ENCODE results near the gene PAPPA. TPM values are rescaled to one million over a fixed set of nuclear protein-coding genes. Genes with fewer than 3 reads are reported as not detected.

The PAPPA gene
- total RNA-seq, result not detected
- total RNA-seq (2013), result not detected

- intact Hi-C loops (cut with micrococcal nuclease), result no loop called here
- Mint-ChIP-seq H3K4me1 (no peaks in the 10 kb centered on the region), H3K27ac (no peak within 1 kb of the TSS), H3K9me3 (peaks cover 2% of the 10 kb centered on the region in 2 donors), H3K36me3 (peaks cover 29% of the 10 kb centered on the region), H3K27me3 (ENCODE audit: low read depth in 2 of 2) (peaks cover 50 to 67% of the 10 kb centered on the region in 2 donors), H3K4me3 (no peak within 1 kb of the TSS)
- TF ChIP-seq CTCF (IDR thresholded peaks at IDR 0.05), result no peak
- no peak for DNase-seq
- ATAC-seq, result no peak
- H3K9me3 ChIP-seq (ENCODE audit: control insufficient read depth, insufficient read depth, low read length), result no peaks in the 10 kb centered on the region
- H3K4me1 ChIP-seq (ENCODE audit: control insufficient read depth, insufficient read depth, low read length), result no peaks in the 10 kb centered on the region
- H3K4me3 ChIP-seq (ENCODE audit: low read length), result no peak within 1 kb of the TSS
- no peaks in the 10 kb centered on the region for H3K36me3 ChIP-seq (ENCODE audit: control insufficient read depth, insufficient read depth, low read length)
- H3K27me3 ChIP-seq (ENCODE audit: control insufficient read depth, insufficient read depth, low read length), result peaks cover 23% of the 10 kb centered on the region
- 2% methylated on average over 41 of the region's 41 CpGs for WGBS (ENCODE audit: insufficient coverage)
- no peak within 1 kb of the TSS for H3K27ac ChIP-seq (ENCODE audit: low read length)
These were observed at the start of gene PAPPA for GRCh38 chr9:116153765-116154333. Gene PAPPA (plus strand): TSS chr9:116153791. CDS start chr9:116154173, 382 bp downstream.

GRCh38 chr9:116103976-116104820 lies 49.4 kb upstream of the PAPPA start:
- H3K9me3 ChIP-seq (ENCODE audit: control insufficient read depth, insufficient read depth, low read length), result no peaks in the 10 kb centered on the region
- H3K27ac ChIP-seq (ENCODE audit: low read length), result no peak overlapping the region
- no peak overlapping the region for H3K27ac Mint-ChIP-seq
- H3K27me3 Mint-ChIP-seq (ENCODE audit: low read depth in 2 of 2), result no peaks in the 10 kb centered on the region
- DNase-seq (no peak), ATAC-seq (no peak)
- H3K36me3 Mint-ChIP-seq, result no peaks in the 10 kb centered on the region
- no peaks in the 10 kb centered on the region for H3K4me1 ChIP-seq (ENCODE audit: control insufficient read depth, insufficient read depth, low read length)
- H3K4me3 Mint-ChIP-seq, result no peak overlapping the region
- peaks cover 9 to 14% of the 10 kb centered on the region in 2 donors for H3K9me3 Mint-ChIP-seq
- no peaks in the 10 kb centered on the region for H3K4me1 Mint-ChIP-seq
- intact Hi-C loops (cut with micrococcal nuclease), result no loop called here
- H3K36me3 ChIP-seq (ENCODE audit: control insufficient read depth, insufficient read depth, low read length), result no peaks in the 10 kb centered on the region
- 40% methylated on average over 1 of the region's 2 CpGs for WGBS (ENCODE audit: insufficient coverage)
- H3K4me3 ChIP-seq (ENCODE audit: low read length), result no peak overlapping the region
- TF ChIP-seq CTCF (IDR thresholded peaks at IDR 0.05), result no peak
- no peaks in the 10 kb centered on the region for H3K27me3 ChIP-seq (ENCODE audit: control insufficient read depth, insufficient read depth, low read length)

GRCh38 chr9:116112236-116112635 lies 41.4 kb upstream of the PAPPA start:
- no peaks in the 10 kb centered on the region for H3K4me1 ChIP-seq (ENCODE audit: control insufficient read depth, insufficient read depth, low read length)
- H3K4me3 Mint-ChIP-seq, result no peak overlapping the region
- H3K27me3 ChIP-seq (ENCODE audit: control insufficient read depth, insufficient read depth, low read length), result no peaks in the 10 kb centered on the region
- H3K36me3 ChIP-seq (ENCODE audit: control insufficient read depth, insufficient read depth, low read length), result no peaks in the 10 kb centered on the region
- H3K27ac Mint-ChIP-seq, result no peak overlapping the region
- H3K4me1 Mint-ChIP-seq, result no peaks in the 10 kb centered on the region
- DNase-seq (no peak), ATAC-seq (no peak)
- 85% methylated on average over 1 of the region's 1 CpG for WGBS (ENCODE audit: insufficient coverage)
- no peaks in the 10 kb centered on the region for H3K27me3 Mint-ChIP-seq (ENCODE audit: low read depth in 2 of 2)
- H3K36me3 Mint-ChIP-seq, result no peaks in the 10 kb centered on the region
- H3K9me3 ChIP-seq (ENCODE audit: control insufficient read depth, insufficient read depth, low read length), result no peaks in the 10 kb centered on the region
- peaks cover 4 to 5% of the 10 kb centered on the region in 2 donors for H3K9me3 Mint-ChIP-seq
- intact Hi-C loops (cut with micrococcal nuclease), result no loop called here
- H3K4me3 ChIP-seq (ENCODE audit: low read length), result no peak overlapping the region
- no peak overlapping the region for H3K27ac ChIP-seq (ENCODE audit: low read length)
- no peak for TF ChIP-seq CTCF (IDR thresholded peaks at IDR 0.05)
